ENCODE results near the gene ACE2.
"Not testable (repeated sequence)": the region's sequence is repeated elsewhere in the genome, so short reads cannot be mapped to it uniquely, and the experiment has no call there.

ACE2 gene

DNA sequence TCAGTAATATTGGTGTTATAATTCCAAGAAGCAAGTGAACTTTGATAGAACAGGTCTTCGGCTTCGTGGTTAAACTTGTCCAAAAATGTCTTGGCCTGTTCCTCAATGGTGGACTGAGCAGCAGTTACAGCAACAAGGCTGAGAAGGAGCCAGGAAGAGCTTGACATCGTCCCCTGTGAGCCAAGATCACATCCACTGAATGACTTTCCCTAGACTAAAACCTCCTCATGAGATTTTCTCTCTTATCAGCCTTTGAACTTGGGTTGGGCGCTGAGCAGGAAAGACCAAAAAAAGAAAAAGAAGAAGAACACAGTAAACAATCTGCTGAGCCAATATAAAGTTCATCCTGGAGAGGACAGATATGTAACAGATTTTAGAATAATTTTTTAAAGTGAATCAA is at the start of gene ACE2:
TSS of gene ACE2 (minus strand) at position 216 of the 400 bp plus-strand sequence. CDS start at position 167, 49 bp downstream.
- TF ChIP-seq CTCF (IDR thresholded peaks at IDR 0.05; ENCODE audit: borderline replicate concordance, insufficient read depth, low read depth, low read length), result no peak
- H3K4me3 ChIP-seq (ENCODE audit: low read depth, low read length), result no peak within 1 kb of the TSS

DNA sequence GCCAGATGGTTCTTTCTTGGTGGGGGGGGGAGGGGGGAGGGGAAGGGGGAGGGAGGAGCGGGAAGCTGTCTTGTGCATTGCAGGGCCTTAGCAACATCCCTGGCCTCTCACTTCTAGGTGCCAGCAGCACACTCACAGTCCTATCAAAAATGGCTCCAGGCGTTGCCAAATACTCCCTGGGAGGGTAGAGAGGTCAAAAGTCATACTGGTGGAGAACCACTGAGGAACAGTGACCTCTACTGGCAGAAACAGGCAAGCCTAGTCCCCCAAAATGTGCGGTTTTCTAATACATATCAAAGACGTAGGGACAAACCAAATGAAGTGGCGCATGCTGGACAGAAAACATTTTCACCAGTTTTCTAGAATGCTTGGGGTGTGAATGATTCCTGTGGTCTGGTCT is 46.8 kb upstream of the ACE2 start:
- not testable (repeated sequence) for H3K4me3 ChIP-seq (ENCODE audit: low read depth, low read length)

GRCh38 chrX:15646543-15646942 is 45.8 kb upstream of the ACE2 start:
- no peak overlapping the region for H3K4me3 ChIP-seq (ENCODE audit: low read depth, low read length)
- TF ChIP-seq CTCF (IDR thresholded peaks at IDR 0.05; ENCODE audit: borderline replicate concordance, insufficient read depth, low read depth, low read length), result no peak

DNA sequence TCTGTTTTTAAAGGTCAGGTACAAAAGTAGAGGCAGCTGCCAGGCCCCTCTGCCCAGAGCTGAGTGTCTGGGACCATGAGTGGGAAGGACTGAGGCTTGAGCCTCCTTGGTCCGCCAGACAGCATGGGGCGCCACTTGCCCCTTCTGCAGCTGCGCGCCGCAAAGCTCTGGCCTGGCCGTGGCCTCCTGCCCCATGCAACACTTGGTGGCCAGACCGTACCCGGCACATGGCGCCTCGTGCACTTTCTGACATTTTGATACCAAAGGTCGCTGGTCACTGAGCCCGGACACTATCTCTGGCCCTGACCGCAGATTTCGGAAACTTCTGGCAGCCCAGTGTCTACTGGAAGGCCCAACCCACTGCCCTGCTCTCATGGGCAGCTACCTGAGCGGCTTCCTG is 45.3 kb upstream of the ACE2 start:
- H3K4me3 ChIP-seq (ENCODE audit: low read depth, low read length), result no peak overlapping the region
- TF ChIP-seq CTCF (IDR thresholded peaks at IDR 0.05; ENCODE audit: borderline replicate concordance, insufficient read depth, low read depth, low read length), result no peak

GRCh38 chrX:15645266-15645665 is 44.5 kb upstream of the ACE2 start:
- no peak overlapping the region for H3K4me3 ChIP-seq (ENCODE audit: low read depth, low read length)
- no peak for TF ChIP-seq CTCF (IDR thresholded peaks at IDR 0.05; ENCODE audit: borderline replicate concordance, insufficient read depth, low read depth, low read length)

DNA sequence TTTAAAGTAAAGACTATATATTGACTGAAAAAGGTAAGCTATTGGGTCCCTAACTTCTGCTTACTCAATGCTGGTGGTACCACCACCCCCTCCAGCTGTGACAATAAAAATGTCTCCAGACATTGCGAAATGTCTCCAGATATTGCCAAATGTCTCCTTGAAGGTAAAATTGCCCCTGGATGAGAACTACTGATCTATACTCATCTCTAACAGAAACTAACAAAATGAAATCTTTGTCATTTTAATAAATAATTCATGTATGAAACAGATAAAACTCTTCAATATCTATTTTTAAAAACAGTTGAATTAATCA is 43.8 kb upstream of the ACE2 start:
- no peak for TF ChIP-seq CTCF (IDR thresholded peaks at IDR 0.05; ENCODE audit: borderline replicate concordance, insufficient read depth, low read depth, low read length)
- no peak overlapping the region for H3K4me3 ChIP-seq (ENCODE audit: low read depth, low read length)

DNA sequence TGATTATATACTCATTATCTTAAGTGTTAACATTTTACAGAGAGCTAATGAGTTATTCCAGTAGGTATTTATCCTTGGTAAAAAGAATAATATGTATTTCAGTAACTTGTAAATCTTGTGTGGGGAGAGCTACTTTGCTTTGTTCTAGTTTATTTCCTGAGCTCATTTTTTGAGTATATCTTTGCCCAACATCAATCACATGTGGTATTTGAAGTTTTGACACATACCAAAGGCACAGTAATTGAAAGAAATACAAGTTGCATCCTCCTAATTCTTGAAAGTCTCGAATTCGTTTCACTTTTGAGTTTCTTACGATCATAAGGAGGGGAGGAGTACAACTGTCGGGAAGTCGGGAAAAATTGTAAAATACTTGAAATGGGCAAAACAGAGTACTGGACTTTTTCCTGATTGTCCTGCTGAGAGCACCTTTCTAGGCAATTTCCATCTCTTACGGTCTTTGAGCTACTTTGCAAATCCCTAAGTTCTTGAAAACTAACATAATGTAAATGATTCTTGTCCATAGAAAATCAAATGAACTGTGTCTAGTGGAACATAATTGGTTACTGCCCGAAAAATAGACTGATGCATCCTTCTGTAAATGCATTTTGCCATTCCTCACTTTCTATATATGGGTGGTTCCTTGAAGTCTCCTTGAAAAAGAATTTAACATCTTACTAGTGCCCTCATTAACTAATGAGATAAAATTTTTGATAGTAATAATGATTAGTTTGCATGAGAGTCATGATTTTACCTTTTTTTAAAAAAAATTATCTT is 43.2 kb upstream of the ACE2 start:
- no peak for TF ChIP-seq CTCF (IDR thresholded peaks at IDR 0.05; ENCODE audit: borderline replicate concordance, insufficient read depth, low read depth, low read length)
- no peak overlapping the region for H3K4me3 ChIP-seq (ENCODE audit: low read depth, low read length)

Data from GM12875 (cell line).